HepG2 (cell line): ENCODE data around the gene ZNF8. TPM values are rescaled to one million over a fixed set of nuclear protein-coding genes. Genes with fewer than 3 reads are reported as not detected.

Experiments
- DNMT1 ChIP-seq: sonication (generic); formaldehyde crosslinking; IDR thresholded peaks from 2 replicates; pipeline ENCODE4 v1.5.1; 2020; ENCODE audit warnings: mild to moderate bottlenecking, missing genetic modification reagents
- JUND ChIP-seq: sonication (generic); formaldehyde crosslinking; IDR thresholded peaks from 2 replicates; pipeline ENCODE4 v1.8.0; 2022; ENCODE audit warnings: mild to moderate bottlenecking, missing genetic modification reagents
- KMT2A ChIP-seq: sonication (generic); formaldehyde crosslinking; IDR thresholded peaks from 2 replicates; pipeline ENCODE4 v1.4.0; 2020; ENCODE audit warnings: missing genetic modification reagents
- POLR2A ChIP-seq, 2 experiments: IDR thresholded peaks; 2 replicates each; pipeline ENCODE4 v1.6.1; 2011; ENCODE audit warnings: low read depth in 2 of 2, low read length in 2 of 2, mild to moderate bottlenecking in 1 of 2, moderate library complexity in 1 of 2; ENCODE audit not compliant: insufficient read depth in 1 of 2
- POLR2AphosphoS5 ChIP-seq: IDR thresholded peaks from 2 replicates; pipeline ENCODE4 v1.6.1; 2012; ENCODE audit warnings: low read depth, low read length
- RCOR2 ChIP-seq: IDR thresholded peaks from 2 replicates; pipeline ENCODE4 v1.6.1; 2016; ENCODE audit warnings: missing biosample characterization, missing genetic modification reagents
- SAP130 ChIP-seq: IDR thresholded peaks from 2 replicates; pipeline ENCODE4 v1.6.1; 2016; ENCODE audit warnings: low read depth
- SATB2 ChIP-seq: sonication (generic); formaldehyde crosslinking; IDR thresholded peaks from 2 replicates; pipeline ENCODE4 v1.5.0; 2020; ENCODE audit warnings: missing genetic modification reagents
- SETDB1 ChIP-seq: sonication (generic); formaldehyde crosslinking; IDR thresholded peaks from 2 replicates; pipeline ENCODE4 v1.5.1; 2020; ENCODE audit warnings: missing genetic modification reagents, mild to moderate bottlenecking, borderline replicate concordance
- SOX13 ChIP-seq, 3 experiments: fragments of 450-650 bp in 1 of 3; sonication (generic) in 1 of 3; formaldehyde crosslinking in 1 of 3; IDR thresholded peaks in 2 of 3; conservative IDR thresholded peaks in 1 of 3; 2 replicates each; pipeline versions ENCODE4 v1.5.0 to v1.6.1; 2016 to 2020; ENCODE audit warnings: antibody characterized with exemption in 1 of 3, mild to moderate bottlenecking in 1 of 3, missing compliant biosample characterization in 1 of 3, missing genetic modification reagents in 1 of 3, moderate library complexity in 1 of 3
- TRIM24 ChIP-seq: sonication (generic); formaldehyde crosslinking; IDR thresholded peaks from 2 replicates; pipeline ENCODE4 v1.8.0; 2022; ENCODE audit warnings: mild to moderate bottlenecking, missing genetic modification reagents
- ZNF761 ChIP-seq: sonication (generic); formaldehyde crosslinking; conservative IDR thresholded peaks from 2 replicates; pipeline ENCODE4 v1.4.0; 2020; ENCODE audit warnings: mild to moderate bottlenecking, missing genetic modification reagents
- ZNF816 ChIP-seq: sonication (generic); formaldehyde crosslinking; IDR thresholded peaks from 2 replicates; pipeline ENCODE4 v1.8.0; 2022; ENCODE audit warnings: missing genetic modification reagents, mild to moderate bottlenecking, borderline replicate concordance
- polyA plus RNA-seq, 8 experiments: library from polyadenylated mRNA; depleted of rRNA in 3 of 8; stranded (reverse) in 7 of 8; unstranded in 1 of 8; fragments of >200 nt; fragmentation: Illumina TruSeq in 4 of 8; extraction: Trizol in 4 of 8; gene quantifications; 2 replicates each; pipeline versions ENCODE4 v1.2.1 to v1.2.3, GENCODE V29; 2011 to 2016; ENCODE audit warnings: low read depth in 4 of 8, missing spikeins in 1 of 8, mixed read lengths in 1 of 8; ENCODE audit not compliant: insufficient read depth in 1 of 8
- total RNA-seq, 5 experiments: library from RNA; depleted of rRNA; stranded (reverse); fragments of >200 nt; fragmentation: Illumina TruSeq; extraction: Trizol; gene quantifications; 2 replicates each; pipeline ENCODE4 v1.2.3, GENCODE V29; 2016; ENCODE audit warnings: low read depth in 1 of 5
- TF ChIP-seq, protein P1 (sequence below): sonication (generic); formaldehyde crosslinking; conservative IDR thresholded peaks from 2 replicates; pipeline ENCODE4 v1.8.0; 2022; ENCODE audit warnings: low read depth, missing genetic modification reagents
- TF ChIP-seq, protein P2 (sequence below): sonication (generic); formaldehyde crosslinking; IDR thresholded peaks from 2 replicates; pipeline ENCODE4 v1.8.1; 2022; ENCODE audit warnings: low read depth, mild to moderate bottlenecking, missing genetic modification reagents
- TF ChIP-seq, protein P3 (sequence below): conservative IDR thresholded peaks from 2 replicates; pipeline ENCODE4 v1.6.1; 2018; ENCODE audit warnings: missing genetic modification reagents
- TF ChIP-seq, protein P4 (sequence below): sonication (generic); formaldehyde crosslinking; IDR thresholded peaks from 2 replicates; pipeline ENCODE4 v1.4.0; 2020; ENCODE audit warnings: missing genetic modification reagents, borderline replicate concordance
- TF ChIP-seq, protein P5 (sequence below): IDR thresholded peaks from 2 replicates; pipeline ENCODE4 v1.6.1; 2016; ENCODE audit warnings: mild to moderate bottlenecking, missing biosample characterization, missing genetic modification reagents

Gene ZNF8
- total and polyA plus RNA-seq, 2 of the 13 experiments (the other 11 are each of a cell fraction or from before 2014, with no cell fraction given), result 3.1 to 3.3 TPM

DNA sequence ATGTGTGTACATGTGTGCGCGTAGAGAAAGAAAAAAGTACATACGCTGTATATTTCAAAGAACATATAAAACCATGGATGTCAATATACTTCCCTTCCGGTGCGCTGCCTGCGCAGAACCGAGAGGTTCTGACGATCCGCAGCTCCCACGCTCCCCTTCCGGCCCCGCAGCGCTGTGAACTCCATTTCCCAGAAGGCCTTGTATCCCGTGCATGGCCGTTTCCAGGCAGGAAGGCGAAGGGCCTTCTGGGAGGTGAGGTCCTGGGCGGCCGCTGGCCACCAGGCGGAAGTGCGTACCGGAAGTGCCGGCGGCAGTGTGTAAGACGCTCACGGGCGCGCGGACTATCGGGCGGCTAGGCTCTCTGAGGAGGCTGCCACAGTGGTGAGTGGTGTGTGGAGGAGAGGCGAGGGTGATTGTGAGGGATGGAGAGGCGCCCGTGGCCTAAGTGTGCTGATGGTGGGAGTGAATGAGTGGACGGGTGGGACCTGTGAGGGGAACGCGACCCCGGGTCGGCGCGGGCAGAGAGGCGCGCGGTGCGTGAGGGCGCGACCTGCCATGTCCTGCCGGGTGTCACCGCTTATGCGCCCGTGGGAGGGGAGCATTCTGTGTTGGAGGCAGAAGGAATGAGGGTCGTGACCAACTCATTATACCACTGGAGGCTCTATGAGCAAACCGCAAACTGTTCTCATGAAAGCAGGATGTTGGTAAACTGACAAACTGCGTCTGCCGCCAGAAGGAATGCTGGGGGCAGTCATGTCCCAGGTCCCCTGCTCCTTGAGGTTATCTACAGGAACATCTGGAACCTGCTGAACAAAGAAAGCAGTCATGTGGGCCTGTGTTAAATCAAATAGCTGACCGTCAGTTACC is 26.5 kb downstream of the ZNF8 start, which contains the start of gene ERVK3-1 (continued):
- TF ChIP-seq, protein P1, sequence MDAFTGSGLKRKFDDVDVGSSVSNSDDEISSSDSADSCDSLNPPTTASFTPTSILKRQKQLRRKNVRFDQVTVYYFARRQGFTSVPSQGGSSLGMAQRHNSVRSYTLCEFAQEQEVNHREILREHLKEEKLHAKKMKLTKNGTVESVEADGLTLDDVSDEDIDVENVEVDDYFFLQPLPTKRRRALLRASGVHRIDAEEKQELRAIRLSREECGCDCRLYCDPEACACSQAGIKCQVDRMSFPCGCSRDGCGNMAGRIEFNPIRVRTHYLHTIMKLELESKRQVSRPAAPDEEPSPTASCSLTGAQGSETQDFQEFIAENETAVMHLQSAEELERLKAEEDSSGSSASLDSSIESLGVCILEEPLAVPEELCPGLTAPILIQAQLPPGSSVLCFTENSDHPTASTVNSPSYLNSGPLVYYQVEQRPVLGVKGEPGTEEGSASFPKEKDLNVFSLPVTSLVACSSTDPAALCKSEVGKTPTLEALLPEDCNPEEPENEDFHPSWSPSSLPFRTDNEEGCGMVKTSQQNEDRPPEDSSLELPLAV (CRISPR knock-in tag), result no peak
- TF ChIP-seq KMT2A (CRISPR knock-in tag) (peak; percentile 93), RCOR2 (no peak), TRIM24 (CRISPR knock-in tag) (no peak), SOX13 (IDR thresholded peaks at IDR 0.05) (no peak), SOX13 (CRISPR knock-in tag; conservative IDR thresholded peaks at IDR 0.05 in 1 of 2, IDR thresholded peaks at IDR 0.05 in 1 of 2) (no peak), POLR2A (IDR thresholded peaks at IDR 0.05; ENCODE audit: insufficient read depth in 1 of 2, low read depth in 2 of 2, low read length in 2 of 2) (peak; percentile 70 to 96), ZNF761 (no peak), JUND (CRISPR knock-in tag) (no peak), ZNF816 (CRISPR knock-in tag) (no peak), SETDB1 (CRISPR knock-in tag) (no peak), DNMT1 (CRISPR knock-in tag) (peak; percentile 79; the same call in 1 of the 2 replicates), SAP130 (CRISPR knock-in tag) (peak; percentile 99), SATB2 (no peak), POLR2AphosphoS5 (peak; percentile 94)
- TF ChIP-seq, protein P2, sequence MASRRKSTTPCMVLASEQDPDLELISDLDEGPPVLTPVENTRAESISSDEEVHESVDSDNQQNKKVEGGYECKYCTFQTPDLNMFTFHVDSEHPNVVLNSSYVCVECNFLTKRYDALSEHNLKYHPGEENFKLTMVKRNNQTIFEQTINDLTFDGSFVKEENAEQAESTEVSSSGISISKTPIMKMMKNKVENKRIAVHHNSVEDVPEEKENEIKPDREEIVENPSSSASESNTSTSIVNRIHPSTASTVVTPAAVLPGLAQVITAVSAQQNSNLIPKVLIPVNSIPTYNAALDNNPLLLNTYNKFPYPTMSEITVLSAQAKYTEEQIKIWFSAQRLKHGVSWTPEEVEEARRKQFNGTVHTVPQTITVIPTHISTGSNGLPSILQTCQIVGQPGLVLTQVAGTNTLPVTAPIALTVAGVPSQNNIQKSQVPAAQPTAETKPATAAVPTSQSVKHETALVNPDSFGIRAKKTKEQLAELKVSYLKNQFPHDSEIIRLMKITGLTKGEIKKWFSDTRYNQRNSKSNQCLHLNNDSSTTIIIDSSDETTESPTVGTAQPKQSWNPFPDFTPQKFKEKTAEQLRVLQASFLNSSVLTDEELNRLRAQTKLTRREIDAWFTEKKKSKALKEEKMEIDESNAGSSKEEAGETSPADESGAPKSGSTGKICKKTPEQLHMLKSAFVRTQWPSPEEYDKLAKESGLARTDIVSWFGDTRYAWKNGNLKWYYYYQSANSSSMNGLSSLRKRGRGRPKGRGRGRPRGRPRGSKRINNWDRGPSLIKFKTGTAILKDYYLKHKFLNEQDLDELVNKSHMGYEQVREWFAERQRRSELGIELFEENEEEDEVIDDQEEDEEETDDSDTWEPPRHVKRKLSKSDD (CRISPR knock-in tag), result no peak
- TF ChIP-seq, protein P3, sequence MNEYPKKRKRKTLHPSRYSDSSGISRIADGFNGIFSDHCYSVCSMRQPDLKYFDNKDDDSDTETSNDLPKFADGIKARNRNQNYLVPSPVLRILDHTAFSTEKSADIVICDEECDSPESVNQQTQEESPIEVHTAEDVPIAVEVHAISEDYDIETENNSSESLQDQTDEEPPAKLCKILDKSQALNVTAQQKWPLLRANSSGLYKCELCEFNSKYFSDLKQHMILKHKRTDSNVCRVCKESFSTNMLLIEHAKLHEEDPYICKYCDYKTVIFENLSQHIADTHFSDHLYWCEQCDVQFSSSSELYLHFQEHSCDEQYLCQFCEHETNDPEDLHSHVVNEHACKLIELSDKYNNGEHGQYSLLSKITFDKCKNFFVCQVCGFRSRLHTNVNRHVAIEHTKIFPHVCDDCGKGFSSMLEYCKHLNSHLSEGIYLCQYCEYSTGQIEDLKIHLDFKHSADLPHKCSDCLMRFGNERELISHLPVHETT (CRISPR knock-in tag), result no peak; the same call in 1 of the 2 replicates
- TF ChIP-seq, protein P4, sequence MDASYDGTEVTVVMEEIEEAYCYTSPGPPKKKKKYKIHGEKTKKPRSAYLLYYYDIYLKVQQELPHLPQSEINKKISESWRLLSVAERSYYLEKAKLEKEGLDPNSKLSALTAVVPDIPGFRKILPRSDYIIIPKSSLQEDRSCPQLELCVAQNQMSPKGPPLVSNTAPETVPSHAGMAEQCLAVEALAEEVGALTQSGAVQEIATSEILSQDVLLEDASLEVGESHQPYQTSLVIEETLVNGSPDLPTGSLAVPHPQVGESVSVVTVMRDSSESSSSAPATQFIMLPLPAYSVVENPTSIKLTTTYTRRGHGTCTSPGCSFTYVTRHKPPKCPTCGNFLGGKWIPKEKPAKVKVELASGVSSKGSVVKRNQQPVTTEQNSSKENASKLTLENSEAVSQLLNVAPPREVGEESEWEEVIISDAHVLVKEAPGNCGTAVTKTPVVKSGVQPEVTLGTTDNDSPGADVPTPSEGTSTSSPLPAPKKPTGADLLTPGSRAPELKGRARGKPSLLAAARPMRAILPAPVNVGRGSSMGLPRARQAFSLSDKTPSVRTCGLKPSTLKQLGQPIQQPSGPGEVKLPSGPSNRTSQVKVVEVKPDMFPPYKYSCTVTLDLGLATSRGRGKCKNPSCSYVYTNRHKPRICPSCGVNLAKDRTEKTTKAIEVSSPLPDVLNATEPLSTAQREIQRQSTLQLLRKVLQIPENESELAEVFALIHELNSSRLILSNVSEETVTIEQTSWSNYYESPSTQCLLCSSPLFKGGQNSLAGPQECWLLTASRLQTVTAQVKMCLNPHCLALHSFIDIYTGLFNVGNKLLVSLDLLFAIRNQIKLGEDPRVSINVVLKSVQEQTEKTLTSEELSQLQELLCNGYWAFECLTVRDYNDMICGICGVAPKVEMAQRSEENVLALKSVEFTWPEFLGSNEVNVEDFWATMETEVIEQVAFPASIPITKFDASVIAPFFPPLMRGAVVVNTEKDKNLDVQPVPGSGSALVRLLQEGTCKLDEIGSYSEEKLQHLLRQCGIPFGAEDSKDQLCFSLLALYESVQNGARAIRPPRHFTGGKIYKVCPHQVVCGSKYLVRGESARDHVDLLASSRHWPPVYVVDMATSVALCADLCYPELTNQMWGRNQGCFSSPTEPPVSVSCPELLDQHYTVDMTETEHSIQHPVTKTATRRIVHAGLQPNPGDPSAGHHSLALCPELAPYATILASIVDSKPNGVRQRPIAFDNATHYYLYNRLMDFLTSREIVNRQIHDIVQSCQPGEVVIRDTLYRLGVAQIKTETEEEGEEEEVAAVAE (CRISPR knock-in tag), result peak; percentile 77; the same call in 1 of the 2 replicates
- TF ChIP-seq, protein P5, sequence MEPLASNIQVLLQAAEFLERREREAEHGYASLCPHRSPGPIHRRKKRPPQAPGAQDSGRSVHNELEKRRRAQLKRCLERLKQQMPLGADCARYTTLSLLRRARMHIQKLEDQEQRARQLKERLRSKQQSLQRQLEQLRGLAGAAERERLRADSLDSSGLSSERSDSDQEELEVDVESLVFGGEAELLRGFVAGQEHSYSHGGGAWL (CRISPR knock-in tag), result peak; percentile 88; the same call in 1 of the 2 replicates
